BE2C (cell line): Measurements from ENCODE around the gene CFAP69.

Source experiments
- DNase-seq: peaks from one replicate; pipeline ENCODE4 v3.0.0-alpha.2; 2020
- H3K27me3 ChIP-seq: fragments of 250-450 bp; sonication (Bioruptor Pico); 2 replicates; pipeline ENCODE4 v1.5.1; 2020; ENCODE audit warnings: mild to moderate bottlenecking
- H3K36me3 ChIP-seq: fragments of 250-450 bp; sonication (Bioruptor Pico); 2 replicates; pipeline ENCODE4 v1.5.1; 2020; ENCODE audit warnings: mild to moderate bottlenecking
- H3K4me1 ChIP-seq: fragments of 250-450 bp; sonication (Bioruptor Pico); 2 replicates; pipeline ENCODE4 v1.5.1; 2020
- H3K4me3 ChIP-seq: 2 replicates; pipeline ENCODE4 v1.5.1; 2011; ENCODE audit warnings: low read depth, low read length
- H3K9me3 ChIP-seq: fragments of 250-450 bp; sonication (Bioruptor Pico); 2 replicates; pipeline ENCODE4 v1.5.1; 2020
- TF ChIP-seq, protein P1 (sequence below): IDR thresholded peaks from 2 replicates; pipeline ENCODE4 v1.5.1; 2012; ENCODE audit warnings: mild to moderate bottlenecking, low read depth, low read length

CFAP69 gene

DNA sequence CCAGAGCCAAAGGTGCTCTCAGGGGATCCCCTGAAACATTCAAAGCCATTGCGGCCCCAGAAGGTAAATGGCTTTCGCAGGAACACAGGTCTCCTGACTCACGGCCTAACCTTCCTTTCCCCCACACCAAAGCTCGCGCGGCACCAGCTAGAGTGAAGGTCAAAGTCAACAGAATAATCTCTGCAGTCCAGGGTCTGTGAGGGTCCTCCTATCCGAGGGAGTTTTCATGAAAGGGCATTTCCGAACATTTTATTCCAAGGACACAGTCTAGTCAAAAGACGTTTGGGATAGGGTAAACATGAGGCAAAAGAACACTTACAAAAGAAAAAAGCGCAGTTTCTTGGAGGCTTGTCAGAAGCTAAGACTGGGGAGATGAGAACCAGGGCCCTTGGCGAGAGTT lies 34.0 kb upstream of the CFAP69 start:
- TF ChIP-seq, protein P1, sequence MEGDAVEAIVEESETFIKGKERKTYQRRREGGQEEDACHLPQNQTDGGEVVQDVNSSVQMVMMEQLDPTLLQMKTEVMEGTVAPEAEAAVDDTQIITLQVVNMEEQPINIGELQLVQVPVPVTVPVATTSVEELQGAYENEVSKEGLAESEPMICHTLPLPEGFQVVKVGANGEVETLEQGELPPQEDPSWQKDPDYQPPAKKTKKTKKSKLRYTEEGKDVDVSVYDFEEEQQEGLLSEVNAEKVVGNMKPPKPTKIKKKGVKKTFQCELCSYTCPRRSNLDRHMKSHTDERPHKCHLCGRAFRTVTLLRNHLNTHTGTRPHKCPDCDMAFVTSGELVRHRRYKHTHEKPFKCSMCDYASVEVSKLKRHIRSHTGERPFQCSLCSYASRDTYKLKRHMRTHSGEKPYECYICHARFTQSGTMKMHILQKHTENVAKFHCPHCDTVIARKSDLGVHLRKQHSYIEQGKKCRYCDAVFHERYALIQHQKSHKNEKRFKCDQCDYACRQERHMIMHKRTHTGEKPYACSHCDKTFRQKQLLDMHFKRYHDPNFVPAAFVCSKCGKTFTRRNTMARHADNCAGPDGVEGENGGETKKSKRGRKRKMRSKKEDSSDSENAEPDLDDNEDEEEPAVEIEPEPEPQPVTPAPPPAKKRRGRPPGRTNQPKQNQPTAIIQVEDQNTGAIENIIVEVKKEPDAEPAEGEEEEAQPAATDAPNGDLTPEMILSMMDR, result no peak
- H3K4me1 ChIP-seq, result no peaks in the 10 kb centered on the region
- no peak for DNase-seq
- no peaks in the 10 kb centered on the region for H3K36me3 ChIP-seq
- no peak overlapping the region for H3K4me3 ChIP-seq
- H3K27me3 ChIP-seq, result peaks cover 31% of the 10 kb centered on the region
- H3K9me3 ChIP-seq, result no peaks in the 10 kb centered on the region

DNA sequence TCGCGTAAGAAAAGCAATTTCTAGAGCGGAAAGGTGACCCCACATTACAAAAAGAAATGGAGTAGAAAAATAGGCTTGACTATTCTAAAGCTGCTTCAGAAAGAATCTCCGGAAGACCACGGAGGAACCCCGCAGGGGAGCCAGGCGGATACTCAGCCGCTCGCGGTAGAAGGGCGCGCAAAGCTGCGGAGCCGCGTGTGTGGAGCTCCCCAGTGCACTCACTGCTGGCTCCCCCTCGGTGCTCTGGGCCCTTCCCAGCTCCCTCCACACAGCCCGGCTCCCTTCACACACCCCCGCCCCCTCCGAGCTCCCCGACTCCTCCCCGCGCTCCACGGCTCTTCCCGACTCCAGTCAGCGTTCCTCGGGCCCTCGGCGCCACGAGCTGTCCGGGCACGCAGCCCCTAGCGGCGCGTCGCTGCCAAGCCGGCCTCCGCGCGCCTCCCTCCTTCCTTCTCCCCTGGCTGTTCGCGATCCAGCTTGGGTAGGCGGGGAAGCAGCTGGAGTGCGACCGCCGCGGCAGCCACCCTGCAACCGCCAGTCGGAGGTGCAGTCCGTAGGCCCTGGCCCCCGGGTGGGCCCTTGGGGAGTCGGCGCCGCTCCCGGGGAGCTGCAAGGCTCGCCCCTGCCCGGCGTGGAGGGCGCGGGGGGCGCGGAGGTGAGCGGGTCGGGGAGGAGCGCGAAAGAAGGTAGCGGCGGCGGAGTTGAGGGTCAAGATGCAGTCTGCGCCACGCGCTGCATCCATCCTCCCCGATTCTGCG lies 33.4 kb upstream of the CFAP69 start, which contains the start of gene STEAP2:
STEAP2 (plus strand) TSS at position 350 of the 758 bp plus-strand sequence. CDS start 13,343 bp downstream, outside the sequence.
- Histone ChIP-seq H3K4me3 (peak within 1 kb of the TSS; percentile 17; the same call in 1 of the 2 replicates), H3K36me3 (no peaks in the 10 kb centered on the region), H3K27me3 (peaks cover 31% of the 10 kb centered on the region), H3K4me1 (no peaks in the 10 kb centered on the region), H3K9me3 (no peaks in the 10 kb centered on the region)
- TF ChIP-seq, protein P1, result peak; percentile 49
- DNase-seq, result peak; percentile 74

DNA sequence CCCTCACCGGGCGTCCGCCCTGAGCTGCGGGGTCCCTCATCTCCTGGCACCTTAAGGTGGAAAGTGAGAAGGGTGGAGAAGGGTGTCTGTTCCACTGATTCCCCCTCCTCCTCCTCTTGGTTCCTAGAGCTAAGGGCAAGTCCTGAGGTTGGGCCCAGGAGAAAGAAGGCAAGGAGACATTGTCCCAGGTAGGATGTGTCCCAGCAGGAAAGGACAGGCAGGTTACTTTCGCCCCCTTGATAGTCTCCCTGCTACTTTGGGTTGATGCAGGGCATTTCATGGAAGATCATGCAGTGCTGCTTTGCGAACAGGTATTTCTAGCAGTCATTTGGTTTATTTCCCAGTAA lies 32.9 kb upstream of the CFAP69 start:
- H3K27me3 ChIP-seq, result peaks cover 31% of the 10 kb centered on the region
- TF ChIP-seq, protein P1, result no peak
- H3K4me1 ChIP-seq, result no peaks in the 10 kb centered on the region
- no peaks in the 10 kb centered on the region for H3K36me3 ChIP-seq
- DNase-seq, result no peak
- no peaks in the 10 kb centered on the region for H3K9me3 ChIP-seq
- H3K4me3 ChIP-seq, result 0 out of 2 replicates have a peak overlapping the region, but pooled peaks have one; percentile 17

DNA sequence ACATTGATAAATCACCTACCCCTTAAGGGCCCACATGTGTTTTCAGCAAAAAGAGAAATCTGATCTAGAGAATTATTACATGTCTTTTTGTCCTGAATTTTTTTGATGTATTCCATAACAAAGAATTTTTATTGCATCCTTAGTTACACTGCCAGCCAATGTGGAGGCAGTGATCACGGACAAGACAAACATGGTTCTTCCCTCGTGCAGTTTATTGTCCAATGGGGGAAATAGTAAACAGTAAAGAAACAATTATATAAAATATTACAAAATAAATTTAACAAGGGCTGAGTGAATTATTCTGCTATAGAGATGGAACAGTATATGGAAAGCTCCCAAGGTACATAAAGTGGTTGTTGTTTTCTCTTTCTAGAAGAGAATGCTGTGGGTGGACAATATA lies 31.5 kb upstream of the CFAP69 start:
- TF ChIP-seq, protein P1, result no peak
- H3K9me3 ChIP-seq, result no peaks in the 10 kb centered on the region
- H3K27me3 ChIP-seq, result peaks cover 31% of the 10 kb centered on the region
- no peaks in the 10 kb centered on the region for H3K4me1 ChIP-seq
- H3K36me3 ChIP-seq, result no peaks in the 10 kb centered on the region
- no peak for DNase-seq
- H3K4me3 ChIP-seq, result no peak overlapping the region

DNA sequence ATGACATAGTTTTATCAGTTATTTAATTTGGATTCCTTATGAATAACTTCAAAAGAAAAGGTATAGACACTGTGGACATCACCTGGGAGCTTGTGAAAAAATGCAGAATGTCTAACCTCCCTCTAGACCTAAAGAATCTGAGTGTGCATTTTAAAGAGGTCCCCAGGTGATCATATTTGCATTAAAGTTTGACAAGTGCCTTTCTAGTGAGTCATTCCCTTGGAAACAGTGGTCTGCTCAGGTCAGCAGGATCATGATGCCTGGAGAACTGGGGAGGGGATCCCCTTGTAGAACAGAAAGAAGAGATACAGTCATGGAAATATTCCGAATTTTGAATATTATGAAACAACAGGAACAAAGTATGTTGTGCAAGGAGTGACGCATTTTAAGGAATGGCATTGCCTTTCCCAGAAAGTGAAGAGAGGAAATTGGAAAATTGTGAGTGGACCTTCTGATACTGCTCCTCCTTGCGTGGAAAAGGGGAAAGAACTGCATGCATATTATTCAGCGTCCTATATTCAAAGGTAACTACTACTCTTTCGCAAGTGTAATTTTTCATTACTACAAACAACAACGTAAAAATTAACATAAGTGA lies 28.8 kb upstream of the CFAP69 start:
- Histone ChIP-seq H3K4me3 (no peak overlapping the region), H3K36me3 (no peaks in the 10 kb centered on the region), H3K27me3 (peaks cover 16% of the 10 kb centered on the region), H3K4me1 (no peaks in the 10 kb centered on the region), H3K9me3 (no peaks in the 10 kb centered on the region)
- TF ChIP-seq, protein P1, result no peak
- DNase-seq, result no peak

DNA sequence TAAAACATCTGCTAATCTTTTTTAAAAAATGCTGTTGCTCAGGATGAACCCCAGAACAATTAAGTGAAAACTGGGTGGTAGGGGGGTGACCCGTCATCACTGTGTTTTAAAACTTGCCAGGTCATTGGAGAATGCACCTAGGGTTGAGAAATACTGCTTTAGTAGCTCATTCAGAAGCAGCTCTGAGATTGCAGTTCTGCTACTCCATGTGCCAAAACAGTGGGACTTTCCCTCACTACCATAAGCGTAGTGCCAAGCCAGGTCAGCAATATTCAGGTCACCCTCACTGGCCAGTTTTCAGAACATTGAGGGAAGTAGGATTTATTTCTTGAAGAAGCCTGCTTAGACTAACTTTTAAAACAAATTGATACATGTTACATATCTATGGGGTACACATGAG lies 28.2 kb upstream of the CFAP69 start:
- DNase-seq, result no peak
- Histone ChIP-seq H3K27me3 (peaks cover 10% of the 10 kb centered on the region), H3K9me3 (no peaks in the 10 kb centered on the region), H3K4me3 (no peak overlapping the region), H3K4me1 (no peaks in the 10 kb centered on the region), H3K36me3 (no peaks in the 10 kb centered on the region)
- TF ChIP-seq, protein P1, result no peak
